Body of pancreas (tissue), 4 donors: Measurements from ENCODE around the gene DENND1A. TPM values are rescaled to one million over a fixed set of nuclear protein-coding genes. Genes with fewer than 3 reads are reported as not detected.

Source experiments
- ATAC-seq: fragments of 150-250 bp; one replicate; pipeline ENCODE4 v1.9.1; 2016
- DNase-seq, 4 donors: peaks; one replicate each; pipeline ENCODE4 v3.0.0-alpha.2; 2019
- H3K27ac ChIP-seq, 4 donors: fragments of 200-600 bp; sonication (generic); 1 replicate in 3 of 4; 2 replicates in 1 of 4; pipeline versions ENCODE4 v1.5.1 to v1.6.1; 2016 to 2019; ENCODE audit warnings: mild to moderate bottlenecking in 1 of 4, mixed read lengths in 1 of 4, moderate library complexity in 1 of 4
- H3K27me3 ChIP-seq, 2 donors: fragments of 200-600 bp; sonication (generic); one replicate each; pipeline ENCODE4 v1.6.0; 2016; ENCODE audit warnings: mild to moderate bottlenecking in 1 of 2
- H3K36me3 ChIP-seq, 2 donors: fragments of 200-600 bp; sonication (generic); replicated peaks in 1 of 2; 2 replicates each; pipeline ENCODE4 v1.5.1; 2016; ENCODE audit warnings: low read depth in 2 of 2; ENCODE audit not compliant: insufficient read depth in 1 of 2
- H3K4me1 ChIP-seq: fragments of 200-600 bp; sonication (generic); one replicate; pipeline ENCODE4 v1.6.0; 2016
- H3K4me3 ChIP-seq, 2 donors: fragments of 200-600 bp; sonication (generic); 1 replicate in 1 of 2; 2 replicates in 1 of 2; pipeline ENCODE4 v1.5.1; 2016 to 2019
- H3K9me3 ChIP-seq, 3 donors: fragments of 200-600 bp; sonication (generic); 1 replicate in 2 of 3; 2 replicates in 1 of 3; pipeline ENCODE4 v1.5.1; 2016
- CTCF ChIP-seq, 7 experiments: fragments of 450-650 bp in 4 of 7; fragments of 200-600 bp in 3 of 7; sonication (generic) in 3 of 7; IDR thresholded peaks; one replicate each; pipeline ENCODE4 v1.5.1; 2016 to 2019; ENCODE audit warnings: antibody characterized with exemption in 7 of 7
- POLR2A ChIP-seq, 3 donors: fragments of 450-650 bp; IDR thresholded peaks; one replicate each; pipeline ENCODE4 v1.6.1; 2016; ENCODE audit warnings: antibody characterized with exemption in 3 of 3, mild to moderate bottlenecking in 2 of 3
- WGBS, 2 donors: methylation state at CpG; one replicate each; pipeline ENCODE4 v1.1.5; 2017; 5-methylcytosine and 5-hydroxymethylcytosine counted together
- intact Hi-C: fragments of 100-400 bp; cut with DNase I; formaldehyde crosslinking; loops from one replicate; pipeline ENCODE4 v1.15.1; 2023
- total RNA-seq, 2 donors: library from RNA; depleted of rRNA; stranded (reverse); fragments of >200 nt; gene quantifications; one replicate each; pipeline ENCODE4 v1.1.0, GENCODE V29; 2016

DENND1A gene
- total RNA-seq, 2 donors from 2014 or later = 7.6 to 8.6 TPM

GRCh38 chr9:123654994-123655637 lies 274.8 kb downstream of the DENND1A start:
- WGBS, 2 donors = 95 to 98% methylated on average over 12 of the region's 12 CpGs
- H3K9me3 ChIP-seq = no peaks in the 10 kb centered on the region
- no peak overlapping the region for H3K27ac ChIP-seq
- no peaks in the 10 kb centered on the region for H3K27me3 ChIP-seq
- no peak for DNase-seq
- intact Hi-C loops = no loop called here
- no peak for ATAC-seq
- no peaks in the 10 kb centered on the region for H3K4me1 ChIP-seq
- H3K36me3 ChIP-seq = no peaks in the 10 kb centered on the region
- TF ChIP-seq CTCF (IDR thresholded peaks at IDR 0.05) = no peak
- no peak for TF ChIP-seq POLR2A (IDR thresholded peaks at IDR 0.05)
- H3K4me3 ChIP-seq = no peak overlapping the region

GRCh38 chr9:123654218-123654993 lies 275.5 kb downstream of the DENND1A start:
- no peaks in the 10 kb centered on the region for H3K36me3 ChIP-seq
- no peak overlapping the region for H3K27ac ChIP-seq
- TF ChIP-seq CTCF (IDR thresholded peaks at IDR 0.05) = no peak
- no peak for TF ChIP-seq POLR2A (IDR thresholded peaks at IDR 0.05)
- intact Hi-C loops = no loop called here
- WGBS, 2 donors = 90 to 97% methylated on average over 13 of the region's 13 CpGs
- H3K27me3 ChIP-seq = no peaks in the 10 kb centered on the region
- H3K4me3 ChIP-seq = no peak overlapping the region
- ATAC-seq = no peak
- no peaks in the 10 kb centered on the region for H3K4me1 ChIP-seq
- no peak for DNase-seq
- no peaks in the 10 kb centered on the region for H3K9me3 ChIP-seq

DNA sequence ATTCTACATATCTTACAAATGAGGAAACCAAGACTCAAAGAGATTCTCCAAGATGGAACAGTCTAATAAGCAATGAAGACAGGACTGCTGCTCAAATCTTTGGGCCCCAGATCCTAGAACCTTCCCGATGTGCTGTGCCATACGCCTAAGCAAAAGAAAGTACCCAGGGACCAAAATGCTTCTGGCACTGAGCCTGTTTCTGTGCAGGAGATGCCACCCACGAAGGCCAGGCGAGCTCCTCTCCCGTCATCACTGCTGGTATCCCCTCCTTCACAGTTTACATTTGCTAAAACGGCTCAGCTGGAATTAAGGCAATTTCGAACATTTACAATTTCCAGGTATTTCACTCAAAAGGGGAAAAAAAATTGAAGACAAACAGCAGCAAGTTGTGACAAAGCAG lies 277.5 kb downstream of the DENND1A start:
- no peaks in the 10 kb centered on the region for H3K4me1 ChIP-seq
- H3K4me3 ChIP-seq = no peak overlapping the region
- ATAC-seq = no peak
- 91 to 98% methylated on average over 7 of the region's 7 CpGs for WGBS, 2 donors
- TF ChIP-seq CTCF (IDR thresholded peaks at IDR 0.05) (no peak), POLR2A (IDR thresholded peaks at IDR 0.05) (no peak)
- H3K36me3 ChIP-seq = no peaks in the 10 kb centered on the region
- intact Hi-C loops = no loop called here
- no peaks in the 10 kb centered on the region for H3K27me3 ChIP-seq
- H3K9me3 ChIP-seq = no peaks in the 10 kb centered on the region
- no peak overlapping the region for H3K27ac ChIP-seq
- DNase-seq = no peak

DNA sequence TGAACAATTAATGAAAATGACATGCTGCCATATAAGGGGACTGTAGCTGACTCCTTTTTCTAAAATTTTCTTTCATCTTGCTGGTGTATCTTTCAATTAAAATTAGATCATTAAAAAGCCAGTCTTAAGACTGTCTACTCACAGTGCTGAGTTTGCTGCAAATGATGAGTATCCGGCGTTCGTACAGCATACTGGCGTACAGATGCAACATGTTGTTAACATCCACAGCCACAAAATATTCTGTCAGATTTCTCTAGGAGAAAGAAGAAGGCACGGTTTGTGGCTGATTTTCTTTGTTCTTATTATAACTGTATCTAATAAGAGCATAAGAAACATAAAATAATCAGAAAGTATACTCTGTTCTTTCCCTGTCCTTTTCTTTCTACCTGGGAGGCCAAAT lies 278.1 kb downstream of the DENND1A start:
- H3K9me3 ChIP-seq = no peaks in the 10 kb centered on the region
- DNase-seq (no peak), ATAC-seq (no peak)
- no peaks in the 10 kb centered on the region for H3K4me1 ChIP-seq
- no peaks in the 10 kb centered on the region for H3K27me3 ChIP-seq
- WGBS, 2 donors = 96 to 97% methylated on average over 5 of the region's 5 CpGs
- H3K27ac ChIP-seq = no peak overlapping the region
- H3K36me3 ChIP-seq = no peaks in the 10 kb centered on the region
- TF ChIP-seq CTCF (IDR thresholded peaks at IDR 0.05) (no peak), POLR2A (IDR thresholded peaks at IDR 0.05) (no peak)
- intact Hi-C loops = no loop called here
- H3K4me3 ChIP-seq = no peak overlapping the region
